Left colon (tissue), 2 donors: ENCODE measurements around the gene FAM174C. TPM values are rescaled to one million over a fixed set of nuclear protein-coding genes. Genes with fewer than 3 reads are reported as not detected.
A peak's percentile ranks its signal among the peaks of the same experiment; 100 is the strongest.

Experiments used
- ATAC-seq: fragments of 200-7000 bp; cut with Tn5 transposase; one replicate; pipeline ENCODE4 v1.9.1; 2020; ENCODE audit warnings: mild to moderate bottlenecking, moderate library complexity
- DNase-seq, 2 donors: peaks; one replicate each; pipeline ENCODE4 v3.0.0-alpha.2; 2020
- intact Hi-C, 2 donors: fragments of 100-400 bp; cut with DNase I in 1 of 2; cut with micrococcal nuclease in 1 of 2; formaldehyde crosslinking; loops; one replicate each; pipeline versions ENCODE4 v1.11.2 to v1.14.0; 2022; cut with DNase I, micrococcal nuclease
- total RNA-seq, 2 donors: library from RNA; stranded (reverse); fragmentation: NEBNext Ultra II Directional; extraction: Animal tissue kit (Norgen Biotek cat#: 25700); gene quantifications; one replicate each; pipeline ENCODE4 v1.2.1, GENCODE V29; 2021
- donor health status: DM: no; HTN: no; CAD: no.
- donor health status: DM: yes; HTN: yes; CAD: no.

Gene FAM174C
- total RNA-seq, 2 donors from 2014 or later, result 43.7 to 48.9 TPM

- no peak for DNase-seq
- intact Hi-C loops, result no loop called here
- no peak for ATAC-seq
Observed at GRCh38 chr19:1278713-1279660, 3.7 kb downstream of the FAM174C start.

GRCh38 chr19:1279782-1280341 is 4.5 kb downstream of the FAM174C start:
- peak; percentile 11 for ATAC-seq

GRCh38 chr19:1280636-1281568 is 5.6 kb downstream of the FAM174C start:
- no peak for ATAC-seq
- intact Hi-C loops, result no loop called here
- DNase-seq, result no peak

More at GRCh38 chr19:1279782-1280341, 4.5 kb downstream of the FAM174C start:
- DNase-seq, result peak; percentile 70 to 88
- intact Hi-C loops, result no loop called here

GRCh38 chr19:1281569-1282287 is 6.4 kb downstream of the FAM174C start:
- DNase-seq (no peak), ATAC-seq (no peak)
- intact Hi-C loops, result no loop called here

- DNase-seq, result no peak
- intact Hi-C loops, result no loop called here
- ATAC-seq, result no peak
Observed at GRCh38 chr19:1282588-1283206, 7.4 kb downstream of the FAM174C start.

- DNase-seq (peak in 1 of 2 donors; percentile 41), ATAC-seq (peak; percentile 33)
- intact Hi-C loops, result no loop called here
Observed at GRCh38 chr19:1283207-1283916, 8.0 kb downstream of the FAM174C start.

- ATAC-seq, result no peak
- intact Hi-C loops, result no loop called here
Observed at GRCh38 chr19:1283917-1284292, 8.6 kb downstream of the FAM174C start.

GRCh38 chr19:1284293-1284978 is 9.1 kb downstream of the FAM174C start:
- intact Hi-C loops, result no loop called here
- peak; percentile 72 for ATAC-seq
- DNase-seq, result peak; percentile 72 to 81

More at GRCh38 chr19:1283917-1284292, 8.6 kb downstream of the FAM174C start:
- no peak for DNase-seq

- intact Hi-C loops, result no loop called here
- ATAC-seq, result no peak
- DNase-seq, result no peak
Observed at GRCh38 chr19:1284979-1285736, 9.8 kb downstream of the FAM174C start.

GRCh38 chr19:1285737-1286360 is 10.5 kb downstream of the FAM174C start, which contains the start of gene EFNA2:
EFNA2 (plus strand) TSS chr19:1285873; CDS start chr19:1286169, 296 bp downstream.
- DNase-seq, result no peak
- peak; percentile 27 for ATAC-seq
- intact Hi-C loops, result no loop called here

GRCh38 chr19:1286487-1287353 is 11.4 kb downstream of the FAM174C start:
- DNase-seq, result peak in 1 of 2 donors; percentile 42
- intact Hi-C loops, result no loop called here
- no peak for ATAC-seq

- intact Hi-C loops, result no loop called here
- ATAC-seq (no peak), DNase-seq (no peak)
Observed at GRCh38 chr19:1287354-1288225, 12.3 kb downstream of the FAM174C start.

- DNase-seq (no peak), ATAC-seq (no peak)
- intact Hi-C loops, result no loop called here
Observed at GRCh38 chr19:1288226-1288612, 12.9 kb downstream of the FAM174C start.
